GM18909 (cell line): Measurements from ENCODE around the gene P2RX2.
"Not testable (repeated sequence)": the region's sequence is repeated elsewhere in the genome, so short reads cannot be mapped to it uniquely, and the experiment has no call there.

ENCODE experiments used
- ATAC-seq: cut with Tn5 transposase; IDR thresholded peaks from one replicate; pipeline ENCODE4 v1.9.1; 2021; ENCODE audit warnings: mild to moderate bottlenecking; ENCODE audit not compliant: unreplicated experiment, poor library complexity

P2RX2 gene

GRCh38 chr12:132582582-132583410 is 35.8 kb upstream of the P2RX2 start:
- ATAC-seq = no peak

GRCh38 chr12:132583411-132583710 is 35.2 kb upstream of the P2RX2 start:
- no peak for ATAC-seq

- no peak for ATAC-seq
Observed at GRCh38 chr12:132583736-132584135, 34.8 kb upstream of the P2RX2 start.

GRCh38 chr12:132584429-132584828 is 34.1 kb upstream of the P2RX2 start:
- no peak for ATAC-seq

- no peak for ATAC-seq
Observed at GRCh38 chr12:132585177-132585576, 33.4 kb upstream of the P2RX2 start.

- ATAC-seq = no peak
Observed at GRCh38 chr12:132586929-132587328, 31.6 kb upstream of the P2RX2 start.

GRCh38 chr12:132587781-132588180 is 30.8 kb upstream of the P2RX2 start:
- no peak for ATAC-seq

- no peak for ATAC-seq
Observed at GRCh38 chr12:132588319-132588718, 30.3 kb upstream of the P2RX2 start.

GRCh38 chr12:132588821-132589669 is 29.5 kb upstream of the P2RX2 start:
- no peak for ATAC-seq

GRCh38 chr12:132591107-132591935 is 27.3 kb upstream of the P2RX2 start:
- no peak for ATAC-seq

- no peak for ATAC-seq
Observed at GRCh38 chr12:132592282-132592970, 26.1 kb upstream of the P2RX2 start.

- ATAC-seq = no peak
Observed at GRCh38 chr12:132593071-132593470, 25.5 kb upstream of the P2RX2 start.

GRCh38 chr12:132593521-132593920 is 25.1 kb upstream of the P2RX2 start:
- ATAC-seq = no peak

GRCh38 chr12:132593938-132594358 is 24.6 kb upstream of the P2RX2 start:
- no peak for ATAC-seq

GRCh38 chr12:132595183-132595582 is 23.4 kb upstream of the P2RX2 start:
- no peak for ATAC-seq

- no peak for ATAC-seq
Observed at GRCh38 chr12:132596016-132596415, 22.6 kb upstream of the P2RX2 start.

GRCh38 chr12:132597333-132598316 is 21.0 kb upstream of the P2RX2 start:
- ATAC-seq = no peak

GRCh38 chr12:132599502-132599901 is 19.1 kb upstream of the P2RX2 start:
- not testable (repeated sequence) for ATAC-seq
